Measurements from ENCODE around the gene TRMU. TPM values are rescaled to one million over a fixed set of nuclear protein-coding genes. Genes with fewer than 3 reads are reported as not detected.

Gene TRMU
- polyA plus RNA-seq, 1 donor (not counting 4 experiments of a cell fraction or from before 2014, with no cell fraction given) = 33.6 TPM

- Histone ChIP-seq H3K27ac (ENCODE audit: control insufficient read depth, insufficient read depth, low read length) (no peak overlapping the region), H3K4me1 (ENCODE audit: control insufficient read depth, extremely low read depth, insufficient read depth, low read length) (peaks cover 10% of the 10 kb centered on the region), H3K27me3 (ENCODE audit: control insufficient read depth, extremely low read depth, insufficient read depth, low read length) (no peaks in the 10 kb centered on the region), H3K9me1 (ENCODE audit: control insufficient read depth, extremely low read depth, insufficient read depth, low read length) (no peaks in the 10 kb centered on the region), H4K20me1 (ENCODE audit: control insufficient read depth, extremely low read depth, insufficient read depth, low read length) (no peaks in the 10 kb centered on the region), H3K79me2 (ENCODE audit: control insufficient read depth, insufficient read depth, low read length) (peaks cover 38% of the 10 kb centered on the region), H3K4me2 (ENCODE audit: control insufficient read depth, extremely low read depth, insufficient read depth, low read depth, low read length) (no peak overlapping the region), H3K4me3 (ENCODE audit: control insufficient read depth in 2 of 3, extremely low read depth in 1 of 3, insufficient read depth in 2 of 3, low read depth in 1 of 3, low read length in 3 of 3) (no peak overlapping the region), H2AFZ (ENCODE audit: control insufficient read depth, low read length) (no peak overlapping the region), H3K9me3 (ENCODE audit: control insufficient read depth, low read depth, low read length) (no peaks in the 10 kb centered on the region), H3K9ac (ENCODE audit: control insufficient read depth, extremely low read depth, insufficient read depth, low read length) (no peak overlapping the region), H3K36me3 (ENCODE audit: control insufficient read depth in 2 of 2, extremely low read depth in 1 of 2, insufficient read depth in 2 of 2, low read length in 2 of 2) (peaks cover 31 to 41% of the 10 kb centered on the region in 2 experiments)
- dilution Hi-C loops (cut with MboI; ENCODE audit: extremely low pct_ligation_motif_present, low sequenced_read_pairs) = no loop called here
- no peak for DNase-seq (ENCODE audit: low read depth, low spot score)
- TF ChIP-seq EZH2 (IDR thresholded peaks at IDR 0.05; ENCODE audit: low read length) (no peak), CTCF (optimal IDR thresholded peaks at IDR 0.05 in 1 of 3, IDR thresholded peaks at IDR 0.05 in 1 of 3, conservative IDR thresholded peaks at IDR 0.05 in 1 of 3; ENCODE audit: extremely low read depth in 1 of 3, insufficient read depth in 2 of 3, low read length in 3 of 3) (no peak)
- no peak for FAIRE-seq
These were observed 4.4 kb downstream of the TRMU start for GRCh38 chr22:46339956-46340355.

DNA sequence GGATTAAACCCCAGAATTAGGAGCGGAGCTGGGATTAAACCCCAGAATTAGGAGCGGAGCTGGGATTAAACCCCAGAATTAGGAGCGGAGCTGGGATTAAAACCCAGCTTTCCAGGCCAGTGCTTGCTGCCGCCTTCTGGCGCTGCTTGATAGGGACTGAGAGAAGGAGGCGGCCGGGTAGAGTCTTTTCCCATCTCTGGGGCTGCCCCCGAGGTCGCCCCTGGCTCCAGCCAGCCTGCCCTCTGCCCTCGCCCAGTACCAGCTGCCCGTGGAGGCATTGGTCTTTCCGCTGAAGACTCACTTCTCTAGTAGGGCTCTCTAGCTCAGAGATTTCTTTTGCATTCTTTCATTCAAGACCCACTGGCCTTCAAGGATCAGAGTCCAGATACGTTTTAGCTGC, 5.2 kb downstream of the TRMU start:
- Histone ChIP-seq H3K27ac (ENCODE audit: control insufficient read depth, insufficient read depth, low read length) (no peak overlapping the region), H3K9ac (ENCODE audit: control insufficient read depth, extremely low read depth, insufficient read depth, low read length) (no peak overlapping the region), H3K36me3 (ENCODE audit: control insufficient read depth in 2 of 2, extremely low read depth in 1 of 2, insufficient read depth in 2 of 2, low read length in 2 of 2) (peaks cover 34 to 44% of the 10 kb centered on the region in 2 experiments), H4K20me1 (ENCODE audit: control insufficient read depth, extremely low read depth, insufficient read depth, low read length) (no peaks in the 10 kb centered on the region), H3K27me3 (ENCODE audit: control insufficient read depth, extremely low read depth, insufficient read depth, low read length) (no peaks in the 10 kb centered on the region), H3K4me3 (ENCODE audit: control insufficient read depth in 2 of 3, extremely low read depth in 1 of 3, insufficient read depth in 2 of 3, low read depth in 1 of 3, low read length in 3 of 3) (no peak overlapping the region), H3K4me1 (ENCODE audit: control insufficient read depth, extremely low read depth, insufficient read depth, low read length) (peaks cover 8% of the 10 kb centered on the region), H3K9me3 (ENCODE audit: control insufficient read depth, low read depth, low read length) (no peaks in the 10 kb centered on the region), H2AFZ (ENCODE audit: control insufficient read depth, low read length) (no peak overlapping the region), H3K79me2 (ENCODE audit: control insufficient read depth, insufficient read depth, low read length) (peaks cover 37% of the 10 kb centered on the region), H3K9me1 (ENCODE audit: control insufficient read depth, extremely low read depth, insufficient read depth, low read length) (no peaks in the 10 kb centered on the region), H3K4me2 (ENCODE audit: control insufficient read depth, extremely low read depth, insufficient read depth, low read depth, low read length) (no peak overlapping the region)
- DNase-seq (ENCODE audit: low read depth, low spot score) (no peak), FAIRE-seq (no peak)
- dilution Hi-C loops (cut with MboI; ENCODE audit: extremely low pct_ligation_motif_present, low sequenced_read_pairs) = no loop called here
- TF ChIP-seq EZH2 (IDR thresholded peaks at IDR 0.05; ENCODE audit: low read length) (no peak), CTCF (optimal IDR thresholded peaks at IDR 0.05 in 1 of 3, IDR thresholded peaks at IDR 0.05 in 1 of 3, conservative IDR thresholded peaks at IDR 0.05 in 1 of 3; ENCODE audit: extremely low read depth in 1 of 3, insufficient read depth in 2 of 3, low read length in 3 of 3) (no peak)

Measured in keratinocyte (primary cell).